ENCODE data around the gene PRPSAP1.
A peak's percentile ranks its signal among the peaks of the same experiment; 100 is the strongest.
"Not testable (repeated sequence)": the region's sequence is repeated elsewhere in the genome, so short reads cannot be mapped to it uniquely, and the experiment has no call there.

Gene PRPSAP1

GRCh38 chr17:76268015-76268749, 85.5 kb downstream of the PRPSAP1 start:
- Histone ChIP-seq H3K4me1 (ENCODE audit: control insufficient read depth, insufficient read depth, low read length) (peaks cover 72% of the 10 kb centered on the region), H3K9ac (ENCODE audit: low read length) (peak overlapping the region; percentile 51), H3K36me3 (ENCODE audit: control insufficient read depth, insufficient read depth, low read length) (peaks cover 6% of the 10 kb centered on the region), H3K4me3 (ENCODE audit: low read length) (no peak overlapping the region), H3K27me3 (ENCODE audit: control insufficient read depth, insufficient read depth, low read length) (no peaks in the 10 kb centered on the region), H3K9me3 (ENCODE audit: control insufficient read depth, low read length) (no peaks in the 10 kb centered on the region)

DNA sequence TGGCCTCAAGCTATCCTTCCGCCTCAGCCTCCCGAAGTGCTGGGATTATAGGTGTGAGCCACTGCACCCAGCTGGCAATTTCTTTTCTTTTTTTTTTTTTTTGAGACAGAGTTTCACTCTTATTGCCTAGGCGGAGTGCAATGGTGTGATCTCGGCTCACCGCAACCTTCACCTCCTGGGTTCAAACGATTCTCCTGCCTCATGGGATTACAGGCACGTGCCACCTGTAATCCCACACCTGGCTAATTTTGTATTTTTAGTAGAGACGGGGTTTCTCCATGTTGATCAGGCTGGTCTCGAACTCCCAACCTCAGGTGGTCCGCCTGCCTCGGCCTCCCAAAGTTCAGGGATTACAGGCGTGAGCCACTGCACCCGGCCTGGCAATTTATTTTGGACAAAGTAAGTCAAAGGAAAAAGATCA, 86.1 kb downstream of the PRPSAP1 start:
- H3K27me3 ChIP-seq (ENCODE audit: control insufficient read depth, insufficient read depth, low read length); H3K36me3 ChIP-seq (ENCODE audit: control insufficient read depth, insufficient read depth, low read length); H3K9me3 ChIP-seq (ENCODE audit: control insufficient read depth, low read length); H3K4me3 ChIP-seq (ENCODE audit: low read length): not testable (repeated sequence)
- Histone ChIP-seq H3K9ac (ENCODE audit: low read length) (peak overlapping the region; percentile 51), H3K4me1 (ENCODE audit: control insufficient read depth, insufficient read depth, low read length) (peaks cover 72% of the 10 kb centered on the region)

GRCh38 chr17:76267051-76267576, 86.6 kb downstream of the PRPSAP1 start:
- Histone ChIP-seq H3K4me1 (ENCODE audit: control insufficient read depth, insufficient read depth, low read length) (peaks cover 72% of the 10 kb centered on the region), H3K4me3 (ENCODE audit: low read length) (peak overlapping the region; percentile 26)

DNA sequence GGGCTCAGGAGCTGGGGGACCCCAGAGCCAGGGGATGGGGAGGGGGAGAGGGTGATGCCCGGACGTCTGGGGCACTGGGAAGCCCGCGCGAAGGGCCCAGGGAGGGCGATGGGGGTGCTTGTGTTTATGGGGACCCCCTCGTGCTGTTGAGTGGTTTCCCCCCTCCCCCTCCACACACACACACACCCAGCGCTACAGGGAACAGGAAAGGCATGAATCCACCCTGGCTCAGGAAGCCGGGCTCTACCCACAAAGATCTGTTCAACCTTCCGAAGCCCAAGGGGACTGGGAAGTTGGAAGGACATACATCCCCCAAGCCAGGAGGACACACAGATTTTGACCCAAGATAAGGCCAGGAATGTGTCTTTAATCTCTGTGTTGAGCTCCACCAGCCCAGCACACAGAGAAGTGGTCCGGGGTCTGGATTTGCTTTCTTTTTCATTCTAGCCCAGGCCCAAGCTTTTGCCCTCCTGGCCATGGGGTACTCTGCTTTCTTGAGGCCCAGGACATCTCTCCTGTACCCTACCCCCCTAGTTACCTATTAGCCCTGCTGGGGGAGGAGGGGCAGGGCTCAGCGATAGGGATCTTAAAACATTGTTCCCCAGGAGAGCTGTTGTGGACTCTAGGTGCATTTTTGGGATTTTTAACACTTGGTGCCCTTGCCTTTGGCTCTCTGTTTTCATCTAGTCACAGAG, 87.3 kb downstream of the PRPSAP1 start:
- Histone ChIP-seq H3K9ac (ENCODE audit: low read length) (peak overlapping the region; percentile 88), H3K4me1 (ENCODE audit: control insufficient read depth, insufficient read depth, low read length) (peaks cover 72% of the 10 kb centered on the region), H3K27me3 (ENCODE audit: control insufficient read depth, insufficient read depth, low read length) (no peaks in the 10 kb centered on the region), H3K9me3 (ENCODE audit: control insufficient read depth, low read length) (no peaks in the 10 kb centered on the region), H3K4me3 (ENCODE audit: low read length) (peak overlapping the region; percentile 26), H3K36me3 (ENCODE audit: control insufficient read depth, insufficient read depth, low read length) (peaks cover 6% of the 10 kb centered on the region)

More at GRCh38 chr17:76267051-76267576, 86.6 kb downstream of the PRPSAP1 start:
- Histone ChIP-seq H3K27me3 (ENCODE audit: control insufficient read depth, insufficient read depth, low read length) (no peaks in the 10 kb centered on the region), H3K36me3 (ENCODE audit: control insufficient read depth, insufficient read depth, low read length) (peaks cover 6% of the 10 kb centered on the region), H3K9me3 (ENCODE audit: control insufficient read depth, low read length) (no peaks in the 10 kb centered on the region), H3K9ac (ENCODE audit: low read length) (peak overlapping the region; percentile 88)

DNA sequence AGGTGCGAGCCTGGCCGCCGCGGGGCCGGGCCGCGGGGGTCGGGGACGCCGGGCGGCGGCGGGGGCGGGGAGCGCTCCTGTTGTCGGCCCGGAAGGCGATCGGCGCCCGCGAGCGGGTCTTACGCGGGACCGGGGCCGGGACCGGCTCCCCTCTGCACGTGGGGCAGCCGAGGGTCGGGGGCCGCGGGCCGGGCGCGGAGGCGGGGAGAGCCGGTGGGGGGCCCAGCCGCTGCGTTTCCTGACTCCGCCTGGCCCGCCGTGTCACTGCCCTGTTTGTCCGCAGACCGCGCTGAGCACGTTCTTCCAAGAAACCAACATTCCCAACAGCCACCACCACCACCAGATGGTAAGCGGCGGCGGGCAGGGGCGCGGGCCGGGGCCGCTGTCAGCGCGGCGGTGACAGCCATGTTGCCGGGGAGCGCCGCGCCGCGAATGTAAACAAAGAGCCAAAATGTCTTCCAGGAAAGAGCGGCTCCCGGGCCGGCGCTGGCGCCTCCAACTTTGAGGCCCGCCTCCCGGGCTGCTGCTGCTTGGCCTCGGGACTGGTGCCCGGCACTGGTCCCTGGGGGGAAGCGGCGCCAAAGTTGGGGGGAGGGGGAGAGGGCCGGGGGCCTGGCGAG, 88.0 kb downstream of the PRPSAP1 start:
- no peaks in the 10 kb centered on the region for H3K27me3 ChIP-seq (ENCODE audit: control insufficient read depth, insufficient read depth, low read length)
- H3K36me3 ChIP-seq (ENCODE audit: control insufficient read depth, insufficient read depth, low read length), result peaks cover 6% of the 10 kb centered on the region
- peak overlapping the region; percentile 88 for H3K9ac ChIP-seq (ENCODE audit: low read length)
- H3K4me1 ChIP-seq (ENCODE audit: control insufficient read depth, insufficient read depth, low read length), result peaks cover 72% of the 10 kb centered on the region
- peak overlapping the region; percentile 26 for H3K4me3 ChIP-seq (ENCODE audit: low read length)
- H3K9me3 ChIP-seq (ENCODE audit: control insufficient read depth, low read length), result no peaks in the 10 kb centered on the region

DNA sequence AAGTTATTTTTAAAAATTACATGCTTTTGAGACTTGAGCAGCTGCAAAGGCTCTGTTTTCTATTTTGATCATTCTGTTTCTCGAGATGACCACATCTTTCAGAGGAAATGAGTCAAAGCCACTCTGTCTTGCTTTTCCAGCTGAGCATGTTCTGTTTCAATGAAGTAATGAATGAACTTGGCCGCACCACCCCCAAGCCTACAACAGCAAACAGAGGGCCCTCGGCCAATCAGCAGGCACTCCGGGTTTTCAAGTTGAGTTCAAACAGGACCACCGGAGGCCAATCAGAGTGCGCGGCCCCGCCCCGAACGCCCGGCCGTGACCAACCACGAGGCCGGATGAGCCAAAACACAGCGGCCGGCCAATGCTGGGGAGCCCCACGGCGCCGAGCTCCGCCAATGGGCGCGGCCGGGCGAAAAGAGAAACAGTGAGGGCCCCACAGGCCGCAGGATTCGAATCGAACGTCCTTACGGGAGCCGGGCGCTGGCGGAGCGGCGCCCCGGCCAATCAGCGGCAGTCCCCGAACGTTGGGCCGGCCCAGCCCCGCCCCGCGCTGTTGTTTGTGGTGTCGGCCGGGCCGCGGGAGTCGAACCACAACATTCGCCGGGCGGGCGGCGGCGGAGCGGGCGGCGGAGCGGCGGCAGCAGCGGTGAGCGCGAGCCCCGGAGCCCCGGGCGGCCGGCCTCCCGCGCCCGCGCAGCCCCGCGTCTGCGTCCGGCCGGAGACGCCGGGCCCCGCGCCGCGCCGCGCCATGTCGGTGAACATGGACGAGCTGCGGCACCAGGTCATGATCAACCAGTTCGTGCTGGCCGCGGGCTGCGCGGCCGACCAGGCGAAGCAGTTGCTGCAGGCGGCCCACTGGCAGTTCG, 88.7 kb downstream of the PRPSAP1 start, which contains the start of gene UBALD2:
TSS of gene UBALD2 (plus strand) at position 594 of the 869 bp plus-strand sequence. CDS start at position 752, 158 bp downstream.
- H3K9ac ChIP-seq (ENCODE audit: low read length), result peak within 1 kb of the TSS; percentile 88
- peak within 1 kb of the TSS; percentile 26 for H3K4me3 ChIP-seq (ENCODE audit: low read length)
- no peaks in the 10 kb centered on the region for H3K9me3 ChIP-seq (ENCODE audit: control insufficient read depth, low read length)
- peaks cover 6% of the 10 kb centered on the region for H3K36me3 ChIP-seq (ENCODE audit: control insufficient read depth, insufficient read depth, low read length)
- H3K4me1 ChIP-seq (ENCODE audit: control insufficient read depth, insufficient read depth, low read length), result peaks cover 79% of the 10 kb centered on the region
- H3K27me3 ChIP-seq (ENCODE audit: control insufficient read depth, insufficient read depth, low read length), result no peaks in the 10 kb centered on the region

GRCh38 chr17:76264425-76264754, 89.3 kb downstream of the PRPSAP1 start:
- Histone ChIP-seq H3K4me3 (ENCODE audit: low read length) (no peak overlapping the region), H3K27me3 (ENCODE audit: control insufficient read depth, insufficient read depth, low read length) (no peaks in the 10 kb centered on the region), H3K4me1 (ENCODE audit: control insufficient read depth, insufficient read depth, low read length) (peaks cover 81% of the 10 kb centered on the region), H3K9ac (ENCODE audit: low read length) (peak overlapping the region; percentile 31), H3K36me3 (ENCODE audit: control insufficient read depth, insufficient read depth, low read length) (peaks cover 6% of the 10 kb centered on the region), H3K9me3 (ENCODE audit: control insufficient read depth, low read length) (no peaks in the 10 kb centered on the region)

DNA sequence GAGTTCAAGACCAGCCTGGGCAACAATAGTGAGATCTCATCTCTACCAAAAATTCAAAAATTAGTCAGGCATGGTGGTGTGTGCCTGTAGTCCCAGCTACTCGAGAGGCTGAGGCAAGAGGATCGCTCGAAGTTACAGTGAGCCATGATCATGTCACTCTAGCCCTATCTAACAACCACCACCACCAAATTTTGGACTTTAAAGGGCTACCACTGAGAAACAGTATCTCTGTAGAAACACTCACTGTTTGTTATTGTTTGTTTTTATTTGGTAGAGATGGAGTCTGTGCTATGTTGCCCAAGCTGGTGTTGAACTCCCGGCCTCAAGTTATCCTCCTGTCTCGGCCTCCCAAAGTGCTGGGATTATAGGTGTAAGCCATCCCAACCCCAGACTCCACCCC, 89.8 kb downstream of the PRPSAP1 start:
- no peak overlapping the region for H3K4me3 ChIP-seq (ENCODE audit: low read length)
- peak overlapping the region; percentile 64 for H3K9ac ChIP-seq (ENCODE audit: low read length)
- peaks cover 80% of the 10 kb centered on the region for H3K4me1 ChIP-seq (ENCODE audit: control insufficient read depth, insufficient read depth, low read length)
- peaks cover 6% of the 10 kb centered on the region for H3K36me3 ChIP-seq (ENCODE audit: control insufficient read depth, insufficient read depth, low read length)
- H3K27me3 ChIP-seq (ENCODE audit: control insufficient read depth, insufficient read depth, low read length), result no peaks in the 10 kb centered on the region
- no peaks in the 10 kb centered on the region for H3K9me3 ChIP-seq (ENCODE audit: control insufficient read depth, low read length)

DNA sequence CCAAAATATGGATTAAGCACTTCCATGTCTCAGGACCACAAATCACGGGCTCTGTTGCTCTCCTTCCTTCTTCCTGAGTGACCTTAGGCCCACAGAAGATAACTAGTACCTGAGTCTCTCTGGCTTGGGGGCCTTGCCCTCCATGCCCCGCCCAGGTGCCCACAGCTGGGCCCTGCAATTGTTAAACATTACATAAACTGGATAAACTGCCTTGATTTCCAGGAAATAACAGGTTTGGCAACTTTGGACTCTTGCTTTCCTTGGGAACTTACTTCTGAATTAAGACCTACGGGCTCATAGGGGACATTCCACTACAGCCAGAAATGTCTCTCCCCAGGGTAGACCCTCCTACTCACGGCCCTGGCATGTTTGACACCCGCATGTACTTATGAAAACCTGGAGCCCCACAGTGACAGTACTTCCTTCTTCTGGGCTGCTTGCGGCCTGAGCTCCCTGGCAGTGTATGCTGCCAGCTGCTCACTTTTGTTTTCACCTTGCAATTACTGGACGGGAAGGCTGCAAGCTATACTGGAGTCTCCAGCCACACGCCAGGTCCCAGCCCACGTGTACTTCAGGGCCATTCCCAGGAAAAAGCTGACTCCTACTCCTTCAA, 90.9 kb downstream of the PRPSAP1 start:
- H3K9ac ChIP-seq (ENCODE audit: low read length), result peak overlapping the region; percentile 64
- peaks cover 79% of the 10 kb centered on the region for H3K4me1 ChIP-seq (ENCODE audit: control insufficient read depth, insufficient read depth, low read length)
- no peaks in the 10 kb centered on the region for H3K9me3 ChIP-seq (ENCODE audit: control insufficient read depth, low read length)
- H3K36me3 ChIP-seq (ENCODE audit: control insufficient read depth, insufficient read depth, low read length), result no peaks in the 10 kb centered on the region
- no peaks in the 10 kb centered on the region for H3K27me3 ChIP-seq (ENCODE audit: control insufficient read depth, insufficient read depth, low read length)
- H3K4me3 ChIP-seq (ENCODE audit: low read length), result no peak overlapping the region

DNA sequence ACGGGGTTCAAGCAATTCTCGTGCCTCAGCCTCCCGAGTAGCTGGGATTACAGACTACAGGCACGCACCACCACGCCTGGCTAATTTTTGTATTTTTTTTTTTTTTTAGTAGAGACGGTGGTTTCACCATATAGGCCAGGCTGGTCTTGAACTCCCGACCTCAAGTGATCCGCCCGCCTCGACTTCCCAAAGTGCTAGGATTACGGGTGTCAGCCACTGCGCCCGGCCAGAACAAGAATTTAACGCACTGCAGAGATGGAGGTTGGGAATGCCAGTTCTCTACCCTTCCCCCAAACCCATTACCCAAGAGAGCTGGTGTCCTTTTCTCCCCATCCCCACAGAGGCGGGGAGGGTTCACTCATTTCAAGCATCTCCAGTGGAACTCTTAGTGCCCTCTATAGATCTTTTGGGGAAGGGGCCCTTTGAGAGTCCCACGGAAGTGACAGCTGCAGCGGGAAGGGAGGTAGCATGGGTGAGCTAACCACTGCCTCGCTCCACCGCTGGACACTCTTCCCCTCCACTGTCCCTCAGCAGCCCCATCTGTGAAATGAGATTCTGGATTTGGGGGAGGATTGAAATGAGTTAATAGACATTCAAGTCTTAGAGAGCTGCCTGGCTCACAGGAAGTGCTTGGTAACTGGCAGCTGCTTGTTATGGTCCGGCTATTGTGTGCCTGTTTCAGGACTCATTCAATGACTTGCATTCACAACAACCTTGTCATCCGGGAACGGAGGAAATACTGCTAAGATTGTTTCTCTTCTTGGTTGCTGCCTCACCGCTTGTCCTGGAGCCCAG, 92.1 kb downstream of the PRPSAP1 start:
- peak overlapping the region; percentile 64 for H3K9ac ChIP-seq (ENCODE audit: low read length)
- peaks cover 67% of the 10 kb centered on the region for H3K4me1 ChIP-seq (ENCODE audit: control insufficient read depth, insufficient read depth, low read length)
- H3K4me3 ChIP-seq (ENCODE audit: low read length), result no peak overlapping the region
- H3K27me3 ChIP-seq (ENCODE audit: control insufficient read depth, insufficient read depth, low read length), result no peaks in the 10 kb centered on the region
- H3K9me3 ChIP-seq (ENCODE audit: control insufficient read depth, low read length), result no peaks in the 10 kb centered on the region
- H3K36me3 ChIP-seq (ENCODE audit: control insufficient read depth, insufficient read depth, low read length), result no peaks in the 10 kb centered on the region

All from mucosa of stomach (tissue), 1 donor.